Stimulated activated naive CD8-positive, alpha-beta T cell treated with anti-CD3 and anti-CD28 coated beads, Interleukin-15, Interleukin-2, amounts not matched to agents 100 U/mL and 50 U/mL, for 24 hours (primary cell): ENCODE data around the gene AHCY.
"Not testable (repeated sequence)": the region's sequence is repeated elsewhere in the genome, so short reads cannot be mapped to it uniquely, and the experiment has no call there.

ENCODE experiments used
- ATAC-seq: fragments of 150-1000 bp; cut with Tn5 transposase; one replicate; pipeline ENCODE4 v1.10.0; 2021
- DNase-seq: peaks from one replicate; pipeline ENCODE4 v3.0.0; 2021

The AHCY gene

GRCh38 chr20:34254979-34255378, 48.2 kb downstream of the AHCY start:
- ATAC-seq (no peak), DNase-seq (no peak)

DNA sequence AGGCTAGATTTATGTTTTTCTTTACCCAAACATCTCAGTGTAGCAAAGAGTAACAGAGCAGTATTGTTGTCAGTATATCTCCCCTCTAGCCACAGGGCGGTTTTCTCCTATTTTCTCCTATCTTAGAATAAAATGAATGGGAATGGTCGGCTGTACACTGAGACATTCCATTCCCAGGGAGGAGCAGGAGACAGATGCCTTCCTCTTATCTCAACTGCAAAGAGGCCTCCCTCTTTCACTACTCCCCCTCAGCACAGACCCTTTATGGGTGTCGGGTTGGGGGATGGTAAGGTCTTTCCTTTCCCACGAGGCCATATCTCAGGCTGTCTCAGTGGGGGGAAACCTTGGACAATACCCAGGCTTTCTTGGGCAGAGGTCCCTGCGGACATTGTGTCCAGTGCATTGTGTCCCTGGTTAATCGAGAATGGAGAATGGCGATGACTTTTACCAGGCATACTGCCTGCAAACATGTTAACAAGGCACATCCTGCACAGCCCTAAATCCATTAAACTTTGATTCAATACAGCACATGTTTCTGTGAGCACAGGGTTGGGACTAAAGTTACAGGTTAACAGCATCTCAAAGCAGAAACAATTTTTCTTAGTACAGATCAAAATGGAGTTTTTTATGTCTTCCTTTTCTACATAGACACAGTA, 50.6 kb downstream of the AHCY start:
- DNase-seq, ATAC-seq: not testable (repeated sequence)

- ATAC-seq (no peak), DNase-seq (no peak)
Measured at GRCh38 chr20:34251619-34252018, 51.5 kb downstream of the AHCY start.

GRCh38 chr20:34250005-34250404, 53.1 kb downstream of the AHCY start:
- DNase-seq = no peak
- no peak for ATAC-seq

- ATAC-seq (peak; percentile 73), DNase-seq (no peak)
Measured at GRCh38 chr20:34249291-34249690, 53.9 kb downstream of the AHCY start.

DNA sequence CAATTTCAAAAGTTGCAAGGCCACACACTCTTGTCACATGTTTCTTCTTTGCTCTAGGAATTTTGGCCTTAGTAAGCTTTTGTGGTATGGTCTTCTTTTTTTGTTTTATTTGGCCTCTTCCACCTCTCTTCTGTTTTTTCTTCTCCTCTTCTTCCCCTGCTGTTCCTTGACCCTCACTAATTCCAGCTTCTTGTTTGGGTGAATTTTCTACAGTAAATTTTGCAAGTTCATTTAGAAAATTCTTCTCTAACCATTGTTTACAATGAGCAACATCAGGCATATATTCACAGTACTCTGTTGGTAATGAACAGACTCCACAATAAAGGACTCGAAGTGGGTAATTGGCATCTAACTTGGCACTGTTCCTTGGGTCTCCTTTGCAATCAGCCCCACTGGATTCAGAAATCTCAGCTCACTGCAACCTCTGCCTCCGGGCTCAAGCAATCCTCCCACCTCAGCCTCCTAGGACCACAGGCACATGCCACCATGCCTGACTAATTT, 57.0 kb downstream of the AHCY start:
- no peak for ATAC-seq

GRCh38 chr20:34243377-34243776, 59.8 kb downstream of the AHCY start:
- DNase-seq (no peak), ATAC-seq (no peak)

More for the DNA sequence above, 57.0 kb downstream of the AHCY start:
- DNase-seq = no peak

GRCh38 chr20:34242879-34243278, 60.3 kb downstream of the AHCY start:
- DNase-seq (no peak), ATAC-seq (no peak)

DNA sequence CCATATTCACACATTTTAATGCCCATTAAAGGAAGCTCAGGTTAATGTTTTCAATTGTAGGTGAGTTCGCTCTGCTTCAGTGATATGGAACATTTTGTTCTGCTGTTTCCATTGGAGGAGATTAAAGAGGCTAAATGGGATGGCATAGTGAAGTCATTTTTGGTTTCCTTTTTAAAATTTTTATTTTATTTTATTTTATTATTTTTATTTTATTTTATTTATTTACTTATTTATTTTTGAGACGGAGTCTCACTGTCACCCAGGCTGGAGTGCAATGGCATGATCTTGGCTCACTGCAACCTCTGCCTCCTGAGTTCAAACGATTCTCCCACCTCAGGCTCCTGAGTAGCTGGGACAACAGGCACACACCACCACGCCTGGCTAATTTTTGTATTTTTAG, 61.1 kb downstream of the AHCY start:
- DNase-seq, ATAC-seq: not testable (repeated sequence)

DNA sequence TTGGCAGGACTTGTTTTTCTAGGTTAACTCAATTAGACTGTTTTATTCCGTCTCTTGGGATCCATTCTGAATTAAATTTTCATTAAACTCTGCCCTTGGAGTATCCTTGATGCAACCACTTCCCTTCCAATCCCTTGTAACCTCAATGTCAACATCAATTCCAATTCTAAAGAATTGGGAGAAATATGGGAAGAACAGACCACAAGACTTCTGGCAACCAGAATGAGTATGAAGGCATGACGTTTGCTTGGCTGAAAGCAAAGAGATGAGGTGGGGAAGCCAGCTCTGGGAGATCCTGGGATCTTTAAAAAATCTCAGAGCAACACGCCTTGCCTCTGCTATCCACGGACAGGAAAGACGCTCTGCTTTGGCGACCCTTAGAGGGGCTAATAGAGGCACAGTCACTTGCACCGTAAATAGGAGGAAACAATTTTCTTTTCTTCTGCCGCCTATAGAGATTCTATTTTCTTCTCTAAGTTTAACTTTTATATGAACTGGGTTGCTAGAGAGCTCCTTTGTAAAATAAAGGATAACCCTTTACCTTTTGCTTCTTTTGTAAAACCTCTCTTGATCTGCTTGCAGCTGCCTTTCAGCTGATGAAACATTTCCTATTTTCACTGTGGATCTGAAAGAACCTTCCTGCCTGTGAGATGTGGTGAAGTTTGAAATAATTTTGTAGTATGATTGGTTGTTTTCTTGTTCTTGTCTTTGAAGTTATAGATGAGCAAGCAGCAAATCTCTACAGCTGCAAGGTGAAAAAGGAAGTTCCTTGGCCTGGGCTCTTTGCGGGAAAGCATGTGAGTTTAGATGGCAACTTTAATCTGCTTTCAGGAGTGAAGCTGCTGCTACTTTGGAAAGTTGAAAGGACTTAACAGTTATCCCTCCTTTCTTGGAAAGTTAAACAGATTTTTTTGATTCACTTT, 62.2 kb downstream of the AHCY start, which contains the start of gene ASIP:
Gene ASIP (plus strand): TSS at position 731 of the 923 bp plus-strand sequence. CDS start 18,952 bp downstream, outside the sequence.
- ATAC-seq (no peak), DNase-seq (no peak)

GRCh38 chr20:34240121-34240520, 63.0 kb downstream of the AHCY start:
- DNase-seq (no peak), ATAC-seq (no peak)

- DNase-seq (no peak), ATAC-seq (no peak)
Measured at GRCh38 chr20:34237942-34238341, 65.2 kb downstream of the AHCY start.

DNA sequence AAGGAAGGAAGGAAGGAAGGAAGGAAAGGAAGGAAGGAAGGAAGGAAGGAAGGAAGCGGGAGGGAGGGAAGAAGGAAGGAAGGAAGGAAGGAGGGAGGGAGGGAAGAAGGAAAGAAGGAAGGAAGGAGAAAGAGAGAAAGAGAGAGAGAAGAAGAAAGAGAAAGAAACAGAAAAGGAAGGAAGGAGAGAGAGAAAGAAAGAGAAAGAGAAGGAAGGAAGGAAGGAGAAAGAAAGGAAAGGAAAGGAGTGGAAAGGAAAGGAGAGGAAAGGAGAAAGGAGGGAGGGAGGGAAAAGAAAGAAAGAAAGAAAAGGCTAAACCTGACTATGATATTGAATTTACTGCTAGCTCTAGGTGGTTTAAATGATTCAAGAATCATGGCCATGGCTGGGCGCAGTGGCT, 67.3 kb downstream of the AHCY start:
- no peak for DNase-seq
- ATAC-seq = no peak

- DNase-seq (no peak), ATAC-seq (no peak)
Measured at GRCh38 chr20:34233687-34234086, 69.5 kb downstream of the AHCY start.

DNA sequence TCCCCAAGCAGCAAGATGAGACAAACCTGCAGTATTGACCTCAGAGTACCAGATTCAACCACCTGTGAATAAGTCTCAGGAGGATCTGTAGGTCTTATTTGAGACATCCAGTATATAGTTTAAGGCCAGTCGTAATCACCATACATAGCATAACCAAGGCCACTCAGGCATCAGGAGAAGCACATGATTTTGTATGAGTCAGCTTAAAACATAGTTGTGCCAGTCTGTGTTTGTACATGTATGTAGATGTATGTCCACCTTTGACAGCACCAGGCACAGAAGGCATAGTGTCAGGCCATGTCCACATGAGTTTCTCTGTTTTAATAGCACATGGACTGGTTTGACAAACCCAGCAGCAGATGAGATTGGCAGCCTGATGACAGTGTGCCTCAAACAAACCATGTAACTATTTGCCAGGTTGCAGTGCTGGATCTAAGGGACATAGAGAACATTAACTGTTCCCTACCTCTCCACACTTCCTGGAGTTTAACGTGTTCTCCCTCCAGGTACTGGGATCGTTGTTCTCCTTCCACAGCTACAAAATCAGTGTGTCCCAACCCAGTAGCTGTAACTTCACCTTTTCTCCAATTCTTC, 70.6 kb downstream of the AHCY start:
- ATAC-seq (no peak), DNase-seq (no peak)

GRCh38 chr20:34231634-34232033, 71.5 kb downstream of the AHCY start:
- DNase-seq (no peak), ATAC-seq (no peak)
